ENCODE data around the gene WDR18.
A peak's percentile ranks its signal among the peaks of the same experiment; 100 is the strongest.

Gene WDR18

GRCh38 chr19:950352-951066, 33.6 kb upstream of the WDR18 start:
- Histone ChIP-seq H3K27ac (ENCODE audit: insufficient read depth, low read length, poor library complexity, severe bottlenecking) (no peak overlapping the region), H3K36me3 (ENCODE audit: control insufficient read depth, insufficient read depth, low read length) (no peaks in the 10 kb centered on the region), H3K9me3 (ENCODE audit: control insufficient read depth, low read length) (no peaks in the 10 kb centered on the region), H3K4me3 (ENCODE audit: insufficient read depth, low read depth, low read length, poor library complexity, severe bottlenecking) (no peak overlapping the region), H3K27me3 (replicated peaks; ENCODE audit: control insufficient read depth, insufficient read depth, low read length, poor library complexity, severe bottlenecking) (no peaks in the 10 kb centered on the region), H3K4me1 (ENCODE audit: control insufficient read depth, insufficient read depth, low read length, poor library complexity, severe bottlenecking) (peaks cover 15% of the 10 kb centered on the region)
- DNase-seq: no peak

GRCh38 chr19:952049-952679, 32.0 kb upstream of the WDR18 start:
- no peaks in the 10 kb centered on the region for H3K36me3 ChIP-seq (ENCODE audit: control insufficient read depth, insufficient read depth, low read length)
- no peaks in the 10 kb centered on the region for H3K27me3 ChIP-seq (replicated peaks; ENCODE audit: control insufficient read depth, insufficient read depth, low read length, poor library complexity, severe bottlenecking)
- no peaks in the 10 kb centered on the region for H3K9me3 ChIP-seq (ENCODE audit: control insufficient read depth, low read length)
- DNase-seq: no peak
- no peak overlapping the region for H3K4me3 ChIP-seq (ENCODE audit: insufficient read depth, low read depth, low read length, poor library complexity, severe bottlenecking)
- H3K27ac ChIP-seq (ENCODE audit: insufficient read depth, low read length, poor library complexity, severe bottlenecking): no peak overlapping the region
- H3K4me1 ChIP-seq (ENCODE audit: control insufficient read depth, insufficient read depth, low read length, poor library complexity, severe bottlenecking): peaks cover 15% of the 10 kb centered on the region

- Histone ChIP-seq H3K27me3 (replicated peaks; ENCODE audit: control insufficient read depth, insufficient read depth, low read length, poor library complexity, severe bottlenecking) (no peaks in the 10 kb centered on the region), H3K9me3 (ENCODE audit: control insufficient read depth, low read length) (no peaks in the 10 kb centered on the region), H3K27ac (ENCODE audit: insufficient read depth, low read length, poor library complexity, severe bottlenecking) (no peak overlapping the region), H3K4me1 (ENCODE audit: control insufficient read depth, insufficient read depth, low read length, poor library complexity, severe bottlenecking) (peaks cover 15% of the 10 kb centered on the region), H3K4me3 (ENCODE audit: insufficient read depth, low read depth, low read length, poor library complexity, severe bottlenecking) (peak overlapping the region; percentile 22), H3K36me3 (ENCODE audit: control insufficient read depth, insufficient read depth, low read length) (no peaks in the 10 kb centered on the region)
- no peak for DNase-seq
These were observed 31.3 kb upstream of the WDR18 start for GRCh38 chr19:952680-953444.

GRCh38 chr19:953445-954271, 30.5 kb upstream of the WDR18 start:
- Histone ChIP-seq H3K4me1 (ENCODE audit: control insufficient read depth, insufficient read depth, low read length, poor library complexity, severe bottlenecking) (peaks cover 15% of the 10 kb centered on the region), H3K27ac (ENCODE audit: insufficient read depth, low read length, poor library complexity, severe bottlenecking) (no peak overlapping the region), H3K27me3 (replicated peaks; ENCODE audit: control insufficient read depth, insufficient read depth, low read length, poor library complexity, severe bottlenecking) (no peaks in the 10 kb centered on the region), H3K4me3 (ENCODE audit: insufficient read depth, low read depth, low read length, poor library complexity, severe bottlenecking) (peak overlapping the region; percentile 22), H3K9me3 (ENCODE audit: control insufficient read depth, low read length) (no peaks in the 10 kb centered on the region), H3K36me3 (ENCODE audit: control insufficient read depth, insufficient read depth, low read length) (no peaks in the 10 kb centered on the region)
- no peak for DNase-seq

- Histone ChIP-seq H3K36me3 (ENCODE audit: control insufficient read depth, insufficient read depth, low read length) (no peaks in the 10 kb centered on the region), H3K27me3 (replicated peaks; ENCODE audit: control insufficient read depth, insufficient read depth, low read length, poor library complexity, severe bottlenecking) (no peaks in the 10 kb centered on the region), H3K4me1 (ENCODE audit: control insufficient read depth, insufficient read depth, low read length, poor library complexity, severe bottlenecking) (peaks cover 15% of the 10 kb centered on the region), H3K9me3 (ENCODE audit: control insufficient read depth, low read length) (no peaks in the 10 kb centered on the region), H3K4me3 (ENCODE audit: insufficient read depth, low read depth, low read length, poor library complexity, severe bottlenecking) (no peak overlapping the region), H3K27ac (ENCODE audit: insufficient read depth, low read length, poor library complexity, severe bottlenecking) (no peak overlapping the region)
- DNase-seq: no peak
These were observed 29.9 kb upstream of the WDR18 start for GRCh38 chr19:954272-954671.

GRCh38 chr19:954672-955494, 29.3 kb upstream of the WDR18 start:
- H3K27me3 ChIP-seq (replicated peaks; ENCODE audit: control insufficient read depth, insufficient read depth, low read length, poor library complexity, severe bottlenecking): no peaks in the 10 kb centered on the region
- H3K36me3 ChIP-seq (ENCODE audit: control insufficient read depth, insufficient read depth, low read length): no peaks in the 10 kb centered on the region
- no peak overlapping the region for H3K27ac ChIP-seq (ENCODE audit: insufficient read depth, low read length, poor library complexity, severe bottlenecking)
- no peak overlapping the region for H3K4me3 ChIP-seq (ENCODE audit: insufficient read depth, low read depth, low read length, poor library complexity, severe bottlenecking)
- H3K4me1 ChIP-seq (ENCODE audit: control insufficient read depth, insufficient read depth, low read length, poor library complexity, severe bottlenecking): peaks cover 15% of the 10 kb centered on the region
- no peak for DNase-seq
- no peaks in the 10 kb centered on the region for H3K9me3 ChIP-seq (ENCODE audit: control insufficient read depth, low read length)

- no peak overlapping the region for H3K27ac ChIP-seq (ENCODE audit: insufficient read depth, low read length, poor library complexity, severe bottlenecking)
- H3K36me3 ChIP-seq (ENCODE audit: control insufficient read depth, insufficient read depth, low read length): no peaks in the 10 kb centered on the region
- no peak for DNase-seq
- no peaks in the 10 kb centered on the region for H3K27me3 ChIP-seq (replicated peaks; ENCODE audit: control insufficient read depth, insufficient read depth, low read length, poor library complexity, severe bottlenecking)
- no peaks in the 10 kb centered on the region for H3K9me3 ChIP-seq (ENCODE audit: control insufficient read depth, low read length)
- H3K4me1 ChIP-seq (ENCODE audit: control insufficient read depth, insufficient read depth, low read length, poor library complexity, severe bottlenecking): peaks cover 15% of the 10 kb centered on the region
- H3K4me3 ChIP-seq (ENCODE audit: insufficient read depth, low read depth, low read length, poor library complexity, severe bottlenecking): no peak overlapping the region
These were observed 28.1 kb upstream of the WDR18 start for GRCh38 chr19:955803-956765.

GRCh38 chr19:956766-957440, 27.2 kb upstream of the WDR18 start:
- Histone ChIP-seq H3K27me3 (replicated peaks; ENCODE audit: control insufficient read depth, insufficient read depth, low read length, poor library complexity, severe bottlenecking) (no peaks in the 10 kb centered on the region), H3K27ac (ENCODE audit: insufficient read depth, low read length, poor library complexity, severe bottlenecking) (no peak overlapping the region), H3K9me3 (ENCODE audit: control insufficient read depth, low read length) (no peaks in the 10 kb centered on the region), H3K4me3 (ENCODE audit: insufficient read depth, low read depth, low read length, poor library complexity, severe bottlenecking) (no peak overlapping the region), H3K4me1 (ENCODE audit: control insufficient read depth, insufficient read depth, low read length, poor library complexity, severe bottlenecking) (peaks cover 15% of the 10 kb centered on the region), H3K36me3 (ENCODE audit: control insufficient read depth, insufficient read depth, low read length) (no peaks in the 10 kb centered on the region)
- no peak for DNase-seq
